Right lobe of liver (tissue), 6 donors: ENCODE results near the gene EDEM3. TPM values are rescaled to one million over a fixed set of nuclear protein-coding genes. Genes with fewer than 3 reads are reported as not detected.
"Not testable (repeated sequence)": the region's sequence is repeated elsewhere in the genome, so short reads cannot be mapped to it uniquely, and the experiment has no call there.

Experiments
- ATAC-seq, 4 donors: fragments of 200-7000 bp; cut with Tn5 transposase; one replicate each; pipeline ENCODE4 v1.9.1; 2020; ENCODE audit warnings: mild to moderate bottlenecking in 4 of 4, moderate library complexity in 4 of 4
- DNase-seq, 3 donors: peaks; one replicate each; pipeline ENCODE4 v3.0.0-alpha.2; 2020
- H3K27ac ChIP-seq, 3 donors: fragments of 200-600 bp; one replicate each; pipeline ENCODE4 v1.8.0; 2022
- H3K27me3 ChIP-seq, 2 donors: fragments of 200-600 bp; one replicate each; pipeline ENCODE4 v1.8.0; 2022
- H3K36me3 ChIP-seq, 4 donors: fragments of 200-600 bp; sonication (generic) in 1 of 4; one replicate each; pipeline versions ENCODE4 v1.5.1 to v1.8.0; 2017 to 2022; ENCODE audit warnings: control low read depth in 1 of 4
- H3K4me1 ChIP-seq, 4 donors: fragments of 200-600 bp; sonication (generic) in 1 of 4; one replicate each; pipeline versions ENCODE4 v1.5.1 to v1.8.0; 2017 to 2022; ENCODE audit warnings: control low read depth in 1 of 4
- H3K4me3 ChIP-seq, 3 donors: fragments of 200-600 bp; one replicate each; pipeline ENCODE4 v1.8.0; 2022
- H3K9me3 ChIP-seq, 4 donors: fragments of 200-600 bp; sonication (generic) in 1 of 4; one replicate each; pipeline versions ENCODE4 v1.5.1 to v1.8.0; 2017 to 2022; ENCODE audit warnings: control low read depth in 1 of 4
- POLR2A ChIP-seq: fragments of 450-650 bp; IDR thresholded peaks from one replicate; pipeline ENCODE4 v1.6.1; 2017; ENCODE audit warnings: antibody characterized with exemption, mild to moderate bottlenecking
- WGBS: methylation state at CpG from one replicate; pipeline ENCODE4 v1.1.6; 2018; ENCODE audit warnings: low coverage, low lambda C conversion rate; ENCODE audit not compliant: insufficient coverage; ENCODE audit errors: missing lambda C conversion rate; 5-methylcytosine and 5-hydroxymethylcytosine counted together
- intact Hi-C, 2 donors: fragments of 100-400 bp; cut with DNase I; formaldehyde crosslinking; loops; one replicate each; pipeline versions ENCODE4 v1.11.2 to v1.14.1; 2022
- total RNA-seq, 6 experiments: library from RNA; depleted of rRNA in 2 of 6; stranded (reverse); fragments of >200 nt in 2 of 6; fragmentation: NEBNext Ultra II Directional in 3 of 6; extraction: Animal tissue kit (Norgen Biotek cat#: 25700) in 3 of 6; gene quantifications; one replicate each; pipeline versions ENCODE4 v1.1.0 to v1.2.4, GENCODE V29; 2016 to 2023
- TF ChIP-seq, protein P1 (sequence below), 4 donors: fragments of 200-600 bp in 3 of 4; fragments of 450-650 bp in 1 of 4; IDR thresholded peaks; one replicate each; pipeline versions ENCODE4 v1.5.1 to v1.8.0; 2016 to 2022; ENCODE audit warnings: antibody characterized with exemption in 4 of 4, mild to moderate bottlenecking in 2 of 4
- donor health status: DM: no; HTN: yes; CAD: no.
- donor health status: DM: no; HTN: no; CAD: no.
- donor health status: DM: no; HTN: no; CAD: no.
- donor health status: DM: no; HTN: yes; CAD: no.
- donor health status: DM: no; HTN: yes; CAD: no.

The EDEM3 gene
- total RNA-seq, 6 experiments from 2014 or later: 18.5 to 36.4 (median 31.0) TPM

DNA sequence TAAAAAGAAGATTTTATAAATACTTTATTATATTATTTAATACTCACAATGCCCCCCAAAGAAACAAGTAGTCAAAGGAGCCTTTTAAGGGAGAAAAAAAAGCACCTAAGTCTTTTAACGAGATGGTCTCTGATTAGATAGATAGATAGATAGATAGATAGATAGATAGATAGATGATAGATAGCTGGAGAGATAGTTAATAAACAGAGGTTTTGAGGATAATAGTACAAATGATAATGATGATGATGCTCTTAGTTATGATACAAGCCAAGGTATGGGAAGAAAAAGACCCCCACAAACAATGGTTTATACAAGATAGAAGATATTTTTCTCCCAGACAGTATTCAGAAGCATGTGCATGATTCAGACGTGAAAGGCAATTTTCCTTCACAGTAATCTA, 14.6 kb upstream of the EDEM3 start:
- no peak for DNase-seq
- no peak for ATAC-seq
- TF ChIP-seq, protein P1, sequence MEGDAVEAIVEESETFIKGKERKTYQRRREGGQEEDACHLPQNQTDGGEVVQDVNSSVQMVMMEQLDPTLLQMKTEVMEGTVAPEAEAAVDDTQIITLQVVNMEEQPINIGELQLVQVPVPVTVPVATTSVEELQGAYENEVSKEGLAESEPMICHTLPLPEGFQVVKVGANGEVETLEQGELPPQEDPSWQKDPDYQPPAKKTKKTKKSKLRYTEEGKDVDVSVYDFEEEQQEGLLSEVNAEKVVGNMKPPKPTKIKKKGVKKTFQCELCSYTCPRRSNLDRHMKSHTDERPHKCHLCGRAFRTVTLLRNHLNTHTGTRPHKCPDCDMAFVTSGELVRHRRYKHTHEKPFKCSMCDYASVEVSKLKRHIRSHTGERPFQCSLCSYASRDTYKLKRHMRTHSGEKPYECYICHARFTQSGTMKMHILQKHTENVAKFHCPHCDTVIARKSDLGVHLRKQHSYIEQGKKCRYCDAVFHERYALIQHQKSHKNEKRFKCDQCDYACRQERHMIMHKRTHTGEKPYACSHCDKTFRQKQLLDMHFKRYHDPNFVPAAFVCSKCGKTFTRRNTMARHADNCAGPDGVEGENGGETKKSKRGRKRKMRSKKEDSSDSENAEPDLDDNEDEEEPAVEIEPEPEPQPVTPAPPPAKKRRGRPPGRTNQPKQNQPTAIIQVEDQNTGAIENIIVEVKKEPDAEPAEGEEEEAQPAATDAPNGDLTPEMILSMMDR (IDR thresholded peaks at IDR 0.05): no peak
- no peak for TF ChIP-seq POLR2A
- no peaks in the 10 kb centered on the region for H3K9me3 ChIP-seq
- H3K27me3 ChIP-seq: no peaks in the 10 kb centered on the region
- WGBS: 57% methylated on average over 2 of the region's 2 CpGs
- intact Hi-C loops: no loop called here
- no peak overlapping the region for H3K27ac ChIP-seq
- H3K4me1 ChIP-seq: peaks cover 0 to 9% (median 2%) of the 10 kb centered on the region in 4 donors
- no peaks in the 10 kb centered on the region for H3K36me3 ChIP-seq
- no peak overlapping the region for H3K4me3 ChIP-seq

DNA sequence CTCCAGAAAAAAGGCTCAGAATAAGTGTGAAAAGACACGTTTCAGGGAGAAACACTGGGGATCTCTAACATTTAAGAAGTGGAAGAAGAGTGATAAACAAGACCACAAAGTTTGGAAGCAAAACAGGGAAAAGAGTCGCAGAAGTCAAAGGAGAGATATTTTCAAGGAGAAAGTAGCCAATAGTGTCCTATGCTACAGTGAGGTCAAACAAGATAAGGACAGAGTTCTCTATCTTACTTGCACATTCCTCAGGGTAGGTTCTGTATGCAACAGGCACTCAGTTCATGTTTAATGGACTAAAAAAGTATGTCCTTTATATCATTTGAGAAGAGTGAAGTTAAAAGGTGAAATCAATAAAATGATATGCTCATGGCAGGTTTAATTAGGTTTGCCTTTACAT, 13.8 kb upstream of the EDEM3 start:
- TF ChIP-seq, protein P1 (IDR thresholded peaks at IDR 0.05): no peak
- no peak for TF ChIP-seq POLR2A
- WGBS: 45% methylated on average over 2 of the region's 2 CpGs
- intact Hi-C loops: no loop called here
- Histone ChIP-seq H3K27ac (no peak overlapping the region), H3K27me3 (no peaks in the 10 kb centered on the region), H3K4me3 (no peak overlapping the region), H3K36me3 (no peaks in the 10 kb centered on the region), H3K4me1 (peaks cover 0 to 16% (median 5%) of the 10 kb centered on the region in 4 donors), H3K9me3 (no peaks in the 10 kb centered on the region)
- ATAC-seq (no peak), DNase-seq (no peak)

DNA sequence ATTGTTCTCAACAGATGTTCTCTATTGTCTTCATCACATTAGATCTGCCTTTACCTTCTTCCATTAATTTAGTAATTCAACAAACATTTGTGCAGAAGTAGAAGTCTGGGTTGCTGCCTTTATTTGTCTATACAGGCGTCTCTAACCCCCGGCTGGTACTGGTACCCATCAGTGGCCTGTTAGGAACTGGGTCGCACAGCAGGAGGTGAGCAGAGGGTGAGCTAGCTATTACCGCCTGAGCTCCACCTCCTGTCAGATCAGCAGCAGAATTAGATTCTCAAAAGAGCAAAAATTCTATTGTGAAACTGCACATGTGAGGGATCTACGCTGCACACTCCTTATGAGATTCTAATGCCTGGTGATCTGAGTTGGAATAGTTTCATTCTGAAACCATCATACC, 12.9 kb upstream of the EDEM3 start:
- Histone ChIP-seq H3K27me3 (no peaks in the 10 kb centered on the region), H3K4me1 (peaks cover 0 to 16% (median 8%) of the 10 kb centered on the region in 4 donors), H3K4me3 (no peak overlapping the region), H3K9me3 (no peaks in the 10 kb centered on the region), H3K36me3 (no peaks in the 10 kb centered on the region), H3K27ac (no peak overlapping the region)
- no peak for ATAC-seq
- WGBS: 100% methylated on average over 3 of the region's 5 CpGs
- no peak for DNase-seq
- TF ChIP-seq POLR2A: no peak
- TF ChIP-seq, protein P1 (IDR thresholded peaks at IDR 0.05): no peak
- intact Hi-C loops: no loop called here

DNA sequence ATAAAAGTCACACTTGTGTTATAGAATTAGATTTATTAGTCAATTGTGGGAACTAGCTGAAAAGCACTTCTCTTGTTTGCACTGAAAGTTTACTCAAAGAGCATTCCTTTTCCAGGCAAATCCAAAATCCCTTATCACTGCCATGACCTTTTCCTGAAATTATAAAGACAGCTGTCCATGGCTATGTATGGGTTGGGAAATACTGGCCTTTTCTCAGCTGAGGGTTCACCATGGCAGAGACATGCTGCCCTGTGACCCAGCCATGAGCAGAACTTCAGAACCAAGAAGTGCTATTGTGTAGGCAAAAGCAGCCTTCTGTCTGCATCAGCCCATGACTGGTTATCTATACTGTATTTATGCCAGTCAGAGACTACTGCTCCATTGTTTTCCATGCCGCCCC, 9.8 kb upstream of the EDEM3 start:
- H3K9me3 ChIP-seq: no peaks in the 10 kb centered on the region
- intact Hi-C loops: no loop called here
- DNase-seq (peak in 2 of 3 donors; percentile 21 to 54), ATAC-seq (peak; percentile 86 to 94 (median 92))
- no peak overlapping the region for H3K27ac ChIP-seq
- H3K36me3 ChIP-seq: no peaks in the 10 kb centered on the region
- 88% methylated on average over 1 of the region's 1 CpG for WGBS
- H3K27me3 ChIP-seq: no peaks in the 10 kb centered on the region
- peaks cover 0 to 23% (median 8%) of the 10 kb centered on the region in 4 donors for H3K4me1 ChIP-seq
- H3K4me3 ChIP-seq: no peak overlapping the region
- TF ChIP-seq, protein P1 (IDR thresholded peaks at IDR 0.05): no peak
- no peak for TF ChIP-seq POLR2A

DNA sequence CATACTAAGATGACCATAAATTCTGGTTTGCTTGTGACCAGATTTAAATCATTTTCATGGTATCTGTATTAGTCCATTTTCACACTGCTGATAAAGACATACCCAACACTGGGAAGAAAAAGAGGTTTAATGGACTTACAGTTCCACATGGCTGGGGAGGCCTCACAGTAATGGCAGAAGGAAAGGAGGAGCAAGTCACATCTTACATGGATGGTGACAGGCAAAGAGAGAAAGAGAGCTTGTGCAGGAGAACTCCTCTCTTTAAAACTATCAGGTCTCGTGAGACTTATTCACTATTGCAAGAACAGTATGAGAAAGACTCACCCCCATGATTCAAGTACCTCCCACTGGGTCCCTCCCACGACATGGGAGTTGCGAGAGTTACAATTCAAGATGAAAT, 8.9 kb upstream of the EDEM3 start:
- H3K9me3 ChIP-seq, H3K27ac ChIP-seq, ATAC-seq, DNase-seq, H3K4me3 ChIP-seq, intact Hi-C loops, H3K27me3 ChIP-seq, H3K36me3 ChIP-seq: not testable (repeated sequence)
- H3K4me1 ChIP-seq: peaks cover 0 to 24% (median 11%) of the 10 kb centered on the region in 4 donors
- 87% methylated on average over 3 of the region's 3 CpGs for WGBS
